Measurements from ENCODE around the gene ERAP2.

DNA sequence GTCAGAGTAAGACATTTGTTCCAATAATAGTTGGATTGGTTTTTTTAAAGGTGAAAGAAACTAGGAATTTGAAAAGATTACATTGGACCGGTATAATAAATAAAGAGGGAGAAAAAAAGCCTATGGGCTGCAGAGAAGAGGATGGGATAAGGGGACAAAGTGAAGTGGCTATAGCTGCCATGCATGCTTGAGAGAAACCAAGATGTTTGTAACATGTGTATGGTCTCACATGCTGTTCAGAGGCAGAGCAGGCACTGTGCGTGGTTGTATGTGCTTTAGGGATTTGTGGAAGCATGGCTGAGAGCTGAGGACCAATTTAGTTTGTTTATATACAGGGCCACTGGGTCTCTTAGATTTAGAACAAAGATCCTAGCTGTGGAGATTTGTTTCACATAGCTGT, 92.3 kb downstream of the ERAP2 start:
- TF ChIP-seq, protein P1, sequence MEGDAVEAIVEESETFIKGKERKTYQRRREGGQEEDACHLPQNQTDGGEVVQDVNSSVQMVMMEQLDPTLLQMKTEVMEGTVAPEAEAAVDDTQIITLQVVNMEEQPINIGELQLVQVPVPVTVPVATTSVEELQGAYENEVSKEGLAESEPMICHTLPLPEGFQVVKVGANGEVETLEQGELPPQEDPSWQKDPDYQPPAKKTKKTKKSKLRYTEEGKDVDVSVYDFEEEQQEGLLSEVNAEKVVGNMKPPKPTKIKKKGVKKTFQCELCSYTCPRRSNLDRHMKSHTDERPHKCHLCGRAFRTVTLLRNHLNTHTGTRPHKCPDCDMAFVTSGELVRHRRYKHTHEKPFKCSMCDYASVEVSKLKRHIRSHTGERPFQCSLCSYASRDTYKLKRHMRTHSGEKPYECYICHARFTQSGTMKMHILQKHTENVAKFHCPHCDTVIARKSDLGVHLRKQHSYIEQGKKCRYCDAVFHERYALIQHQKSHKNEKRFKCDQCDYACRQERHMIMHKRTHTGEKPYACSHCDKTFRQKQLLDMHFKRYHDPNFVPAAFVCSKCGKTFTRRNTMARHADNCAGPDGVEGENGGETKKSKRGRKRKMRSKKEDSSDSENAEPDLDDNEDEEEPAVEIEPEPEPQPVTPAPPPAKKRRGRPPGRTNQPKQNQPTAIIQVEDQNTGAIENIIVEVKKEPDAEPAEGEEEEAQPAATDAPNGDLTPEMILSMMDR (IDR thresholded peaks at IDR 0.05), result no peak
- TF ChIP-seq POLR2A (IDR thresholded peaks at IDR 0.05) (no peak), POLR2AphosphoS5 (IDR thresholded peaks at IDR 0.05) (no peak)
